BLaER1 treated with 17β-estradiol and CSF1 and Interleukin-3, amounts not matched to agents 10 nM and 100 nM (cell line): ENCODE data around the gene NCOA1.

Experiments
- H3K27ac ChIP-seq, 11 experiments: shearing (Covaris generic); formaldehyde crosslinking; 2 replicates each; pipeline ENCODE4 v1.8.1; 2022
- H3K27me3 ChIP-seq, 11 experiments: shearing (Covaris generic); formaldehyde crosslinking; 2 replicates each; pipeline ENCODE4 v1.8.1; 2022
- H3K36me3 ChIP-seq, 11 experiments: shearing (Covaris generic); formaldehyde crosslinking; 2 replicates each; pipeline ENCODE4 v1.8.1; 2022
- H3K4me1 ChIP-seq, 10 experiments: shearing (Covaris generic); formaldehyde crosslinking; 2 replicates each; pipeline ENCODE4 v1.8.1; 2022
- H3K4me2 ChIP-seq, 11 experiments: shearing (Covaris generic); formaldehyde crosslinking; 2 replicates each; pipeline ENCODE4 v1.8.1; 2022
- H3K4me3 ChIP-seq, 10 experiments: shearing (Covaris generic); formaldehyde crosslinking; 2 replicates each; pipeline ENCODE4 v1.8.1; 2022
- H3K9ac ChIP-seq, 11 experiments: shearing (Covaris generic); formaldehyde crosslinking; 2 replicates each; pipeline ENCODE4 v1.8.1; 2022
- H3K9me3 ChIP-seq, 11 experiments: shearing (Covaris generic); formaldehyde crosslinking; replicated peaks in 1 of 11; 2 replicates each; pipeline ENCODE4 v1.8.1; 2022
- H4K20me1 ChIP-seq, 11 experiments: shearing (Covaris generic); formaldehyde crosslinking; 2 replicates each; pipeline ENCODE4 v1.8.1; 2022
- Cebpa-rat ChIP-seq, 11 experiments: shearing (Covaris generic); IDR thresholded peaks; 2 replicates each; pipeline ENCODE4 v1.8.1; 2022

NCOA1 gene

DNA sequence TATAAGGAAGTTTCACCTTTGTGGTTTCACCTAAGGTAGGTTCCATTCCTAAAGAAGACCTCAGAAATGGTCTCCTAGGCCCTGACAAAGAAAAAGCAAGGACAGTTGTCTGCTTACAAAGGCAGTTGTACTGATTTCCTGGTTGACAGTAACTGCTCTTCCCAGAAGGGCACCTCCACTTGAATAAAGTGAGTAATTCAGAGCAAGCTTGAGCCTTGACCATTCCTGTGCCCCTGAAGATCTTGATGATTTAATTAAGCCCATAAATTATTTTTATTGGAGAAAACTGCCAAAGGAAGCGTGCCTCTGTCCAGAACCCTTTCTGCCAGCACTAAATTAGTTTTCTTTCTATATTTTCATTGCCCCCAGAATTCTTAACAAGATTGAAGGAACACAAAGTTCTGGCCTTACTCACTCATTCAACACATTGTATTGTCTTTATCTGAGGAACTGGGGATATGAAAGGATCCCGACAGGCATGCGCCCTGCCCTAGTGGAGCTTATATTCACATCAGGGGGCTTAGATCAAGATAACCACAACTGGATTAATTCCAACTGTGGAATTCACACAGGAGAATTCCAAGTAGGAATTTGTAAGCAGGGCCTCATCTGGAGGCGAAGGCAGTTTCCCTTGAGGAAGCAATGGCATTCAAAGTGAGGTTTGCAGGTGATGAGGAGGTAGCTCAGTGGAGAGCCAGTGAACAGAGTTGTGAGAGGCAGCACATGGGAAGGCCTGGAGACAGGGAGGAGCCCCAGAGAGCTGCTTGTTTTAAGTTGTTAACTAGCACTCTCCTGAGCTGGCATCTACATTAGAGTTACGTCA, 280.9 kb downstream of the NCOA1 start:
- H3K4me2 ChIP-seq, result no peak overlapping the region
- H3K27ac ChIP-seq, result no peak overlapping the region
- H3K36me3 ChIP-seq, result peaks cover 17 to 40% (median 23%) of the 10 kb centered on the region in 11 experiments
- peaks cover 0 to 6% (median 3%) of the 10 kb centered on the region in 10 experiments; a peak in 13 of 20 replicates for H3K4me1 ChIP-seq
- no peaks in the 10 kb centered on the region for H3K27me3 ChIP-seq
- H3K9ac ChIP-seq, result no peak overlapping the region
- no peaks in the 10 kb centered on the region for H3K9me3 ChIP-seq
- no peak overlapping the region for H3K4me3 ChIP-seq
- TF ChIP-seq Cebpa-rat (IDR thresholded peaks at IDR 0.05), result no peak
- no peaks in the 10 kb centered on the region; a peak in 1 of 22 replicates for H4K20me1 ChIP-seq

DNA sequence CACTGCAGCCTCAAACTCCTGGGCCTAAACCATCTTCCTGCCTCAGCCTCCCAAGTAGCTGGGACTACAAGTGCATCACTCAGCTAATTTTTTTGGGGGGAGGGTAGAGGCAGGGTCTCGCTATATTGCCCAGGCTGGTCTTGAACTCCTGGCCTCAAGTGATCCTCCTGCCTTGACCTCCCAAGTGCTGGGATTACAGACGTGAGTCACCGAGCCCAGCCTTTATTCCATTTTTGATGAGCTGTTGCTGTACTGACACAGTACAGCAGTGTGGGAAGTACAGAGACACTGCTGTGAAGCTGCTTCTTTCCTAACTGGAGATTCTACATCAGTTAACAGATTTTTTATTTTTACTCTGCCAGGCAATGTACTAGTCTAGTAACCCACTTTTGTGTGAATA, 283.3 kb downstream of the NCOA1 start:
- Histone ChIP-seq H4K20me1 (no peaks in the 10 kb centered on the region), H3K27me3 (no peaks in the 10 kb centered on the region), H3K4me3 (no peak overlapping the region), H3K4me2 (no peak overlapping the region), H3K4me1 (peaks cover 0 to 8% (median 3%) of the 10 kb centered on the region in 10 experiments; a peak in 10 of 20 replicates), H3K36me3 (peaks cover 4 to 17% (median 9%) of the 10 kb centered on the region in 11 experiments; a peak in 14 of 22 replicates), H3K27ac (no peak overlapping the region), H3K9ac (no peak overlapping the region), H3K9me3 (no peaks in the 10 kb centered on the region)
- no peak for TF ChIP-seq Cebpa-rat (IDR thresholded peaks at IDR 0.05)

DNA sequence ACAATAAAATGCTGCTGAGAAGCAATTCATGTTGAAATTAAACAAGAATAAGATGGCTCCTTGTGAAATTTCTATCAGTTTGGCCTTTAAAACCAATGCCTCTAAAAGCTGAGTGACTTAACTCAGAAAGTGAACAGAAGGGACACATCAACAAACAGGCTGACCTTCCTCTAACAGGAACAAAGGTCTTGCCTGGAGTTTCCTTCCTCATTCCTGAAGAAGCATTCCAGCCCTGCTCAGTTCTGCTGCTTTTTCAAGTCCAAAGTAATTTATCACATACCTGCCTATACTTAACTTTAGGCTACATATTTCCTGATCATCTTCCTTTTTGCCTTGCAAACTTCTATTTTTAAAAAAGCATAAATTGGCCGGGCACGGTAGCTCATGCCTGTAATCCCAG, 288.1 kb downstream of the NCOA1 start:
- peak overlapping the region in 3 of 11 experiments; percentile 9 to 36 (median 26); a peak in 3 of 22 replicates for H3K4me2 ChIP-seq
- no peak overlapping the region for H3K9ac ChIP-seq
- no peak for TF ChIP-seq Cebpa-rat (IDR thresholded peaks at IDR 0.05)
- H3K27me3 ChIP-seq, result no peaks in the 10 kb centered on the region
- H3K27ac ChIP-seq, result no peak overlapping the region
- H3K4me1 ChIP-seq, result peaks cover 0 to 10% (median 3%) of the 10 kb centered on the region in 10 experiments; a peak in 10 of 20 replicates
- H3K36me3 ChIP-seq, result no peaks in the 10 kb centered on the region
- H3K4me3 ChIP-seq, result no peak overlapping the region
- peaks cover 0 to 5% (median 0%) of the 10 kb centered on the region in 11 experiments; a peak in 2 of 22 replicates for H3K9me3 ChIP-seq
- no peaks in the 10 kb centered on the region; a peak in 1 of 22 replicates for H4K20me1 ChIP-seq

DNA sequence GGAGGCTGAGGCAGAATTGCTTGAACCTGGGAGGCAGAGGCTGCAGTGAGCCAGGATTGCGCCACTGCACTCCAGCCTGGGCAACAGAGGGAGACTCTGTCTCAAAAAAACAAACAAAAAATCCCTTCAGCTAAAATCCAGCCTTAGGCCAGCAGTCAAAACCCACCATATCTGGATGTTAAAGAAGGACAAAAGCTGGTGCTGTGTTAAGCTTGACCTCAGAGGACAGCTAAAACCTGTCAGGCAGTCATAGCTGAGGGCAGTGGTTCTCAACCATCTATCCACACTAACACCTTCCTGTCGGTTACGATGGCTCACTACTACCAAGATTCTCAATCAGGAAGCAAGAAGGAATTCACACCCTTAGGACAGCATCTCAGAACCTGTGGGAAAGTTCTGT, 292.6 kb downstream of the NCOA1 start:
- Histone ChIP-seq H3K27me3 (no peaks in the 10 kb centered on the region), H3K9ac (no peak overlapping the region), H3K36me3 (peaks cover 0 to under 1% (median 0%) of the 10 kb centered on the region in 11 experiments; a peak in 2 of 22 replicates), H4K20me1 (no peaks in the 10 kb centered on the region; a peak in 1 of 22 replicates), H3K27ac (no peak overlapping the region), H3K4me1 (peaks cover 16 to 26% (median 20%) of the 10 kb centered on the region in 10 experiments), H3K4me3 (no peak overlapping the region), H3K9me3 (peaks cover 0 to 13% (median 0%) of the 10 kb centered on the region in 11 experiments; a peak in 4 of 22 replicates), H3K4me2 (no peak overlapping the region)
- TF ChIP-seq Cebpa-rat (IDR thresholded peaks at IDR 0.05), result no peak

DNA sequence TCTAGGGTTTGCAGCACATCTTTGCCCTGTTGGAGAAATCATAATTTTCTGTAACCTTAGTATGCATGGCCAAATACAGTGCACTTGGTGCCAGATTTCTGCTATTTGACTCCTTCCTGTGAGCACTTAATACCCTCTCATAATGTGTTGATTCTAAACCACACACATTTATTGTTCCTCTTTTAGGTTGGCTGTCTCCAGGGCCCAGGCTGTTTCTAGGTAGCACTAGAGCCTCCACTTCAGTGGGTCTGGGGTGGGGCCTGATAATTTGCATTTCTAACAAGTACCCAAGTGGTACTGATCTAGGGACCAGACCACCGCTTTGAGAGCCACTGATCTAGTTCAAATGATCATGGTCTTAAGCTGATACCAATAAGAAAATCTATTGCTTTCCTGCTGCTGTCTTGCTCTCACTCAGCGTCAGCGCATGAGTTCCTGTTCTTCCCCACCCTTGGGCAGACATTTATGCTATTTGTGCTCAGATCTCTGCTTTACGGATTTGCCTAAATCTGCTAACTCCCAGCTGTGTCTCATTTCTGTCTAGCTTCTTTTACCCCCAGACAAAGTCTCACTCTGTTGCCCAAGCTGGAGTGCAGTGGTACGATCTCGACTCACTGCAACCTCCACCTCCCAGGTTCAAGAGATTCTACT, 294.7 kb downstream of the NCOA1 start:
- Histone ChIP-seq H3K36me3 (peaks cover 0 to 13% (median 4%) of the 10 kb centered on the region in 11 experiments; a peak in 9 of 22 replicates), H3K4me3 (no peak overlapping the region), H3K27ac (no peak overlapping the region), H3K4me2 (peak overlapping the region; percentile 37 to 63 (median 50)), H3K4me1 (peaks cover 15 to 19% (median 17%) of the 10 kb centered on the region in 10 experiments), H3K27me3 (no peaks in the 10 kb centered on the region), H3K9me3 (peaks cover 0 to 13% (median 0%) of the 10 kb centered on the region in 11 experiments; a peak in 4 of 22 replicates), H3K9ac (no peak overlapping the region; a peak in 1 of 22 replicates), H4K20me1 (no peaks in the 10 kb centered on the region; a peak in 1 of 22 replicates)
- TF ChIP-seq Cebpa-rat (IDR thresholded peaks at IDR 0.05), result no peak

DNA sequence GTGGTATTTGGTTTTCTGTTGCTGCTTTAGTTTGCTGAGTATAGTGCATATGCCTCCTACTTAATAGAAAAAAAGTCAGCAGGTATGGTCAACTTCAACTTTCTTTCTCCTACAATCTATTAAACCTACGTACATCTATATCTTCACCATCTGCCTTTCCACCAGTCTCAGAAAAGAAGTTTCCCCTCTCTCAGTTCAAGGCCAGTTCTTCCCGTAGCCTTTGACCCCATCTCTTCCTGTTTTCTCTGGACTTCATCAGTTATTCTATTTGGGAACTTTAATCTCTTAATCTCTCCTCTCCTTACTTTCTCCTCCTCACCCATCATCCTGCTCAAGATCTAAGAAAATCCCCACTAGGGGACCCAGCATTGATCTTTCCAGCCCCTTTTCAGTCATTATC, 296.5 kb downstream of the NCOA1 start:
- H3K4me1 ChIP-seq, result peaks cover 25 to 36% (median 29%) of the 10 kb centered on the region in 10 experiments
- no peak overlapping the region for H3K9ac ChIP-seq
- no peak overlapping the region for H3K4me3 ChIP-seq
- peaks cover 0 to 13% (median 0%) of the 10 kb centered on the region in 11 experiments; a peak in 4 of 22 replicates for H3K9me3 ChIP-seq
- no peaks in the 10 kb centered on the region for H3K27me3 ChIP-seq
- TF ChIP-seq Cebpa-rat (IDR thresholded peaks at IDR 0.05), result no peak
- H3K27ac ChIP-seq, result no peak overlapping the region
- H3K36me3 ChIP-seq, result peaks cover 0 to 13% (median 4%) of the 10 kb centered on the region in 11 experiments; a peak in 9 of 22 replicates
- H4K20me1 ChIP-seq, result no peaks in the 10 kb centered on the region; a peak in 1 of 22 replicates
- H3K4me2 ChIP-seq, result no peak overlapping the region

DNA sequence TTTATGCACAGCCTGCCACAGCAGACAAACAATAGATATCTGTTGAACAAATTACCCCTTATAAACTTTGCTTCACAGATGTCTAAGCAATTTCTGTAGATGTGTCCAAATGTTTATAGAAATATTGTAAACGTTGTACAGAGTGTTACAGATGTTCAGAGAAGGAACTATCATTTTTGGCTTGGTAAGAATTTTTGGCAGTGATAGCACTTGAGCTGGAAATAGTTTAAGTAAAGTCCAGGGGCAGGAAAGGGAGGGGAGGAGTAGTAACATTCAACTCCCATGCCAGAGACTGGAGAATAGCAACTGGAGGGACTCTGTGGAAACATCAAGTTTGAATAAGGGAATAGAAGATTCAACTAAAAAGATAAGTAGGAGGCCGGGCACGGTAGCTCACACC, 297.8 kb downstream of the NCOA1 start:
- Histone ChIP-seq H3K4me2 (no peak overlapping the region), H3K27ac (no peak overlapping the region), H3K36me3 (peaks cover 0 to 13% (median 4%) of the 10 kb centered on the region in 11 experiments; a peak in 9 of 22 replicates), H3K9ac (no peak overlapping the region), H3K9me3 (peaks cover 0 to 10% (median 0%) of the 10 kb centered on the region in 11 experiments; a peak in 4 of 22 replicates), H3K27me3 (no peaks in the 10 kb centered on the region), H3K4me3 (no peak overlapping the region), H3K4me1 (peaks cover 26 to 36% (median 31%) of the 10 kb centered on the region in 10 experiments), H4K20me1 (no peaks in the 10 kb centered on the region; a peak in 1 of 22 replicates)
- TF ChIP-seq Cebpa-rat (IDR thresholded peaks at IDR 0.05), result no peak

DNA sequence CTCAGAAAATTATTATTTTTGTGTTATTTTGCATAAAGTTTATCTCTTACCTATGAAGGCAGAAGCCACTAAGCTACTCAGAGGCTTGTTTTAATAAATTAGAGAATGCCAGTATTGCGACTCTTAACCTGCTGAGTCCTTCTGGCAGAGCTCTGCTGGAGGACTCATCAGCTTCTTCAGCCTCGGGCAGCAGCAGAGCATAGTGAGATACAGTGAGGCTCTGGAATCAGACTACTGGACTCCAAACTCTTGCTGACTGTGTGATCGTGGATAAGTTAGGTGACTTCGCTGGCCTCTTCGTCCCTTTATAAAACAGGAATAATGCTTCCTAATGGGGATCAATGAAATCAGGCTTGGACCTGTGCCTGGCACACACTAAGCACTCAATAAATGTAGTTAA, 300.4 kb downstream of the NCOA1 start:
- no peaks in the 10 kb centered on the region for H3K27me3 ChIP-seq
- TF ChIP-seq Cebpa-rat (IDR thresholded peaks at IDR 0.05), result no peak
- no peak overlapping the region for H3K4me3 ChIP-seq
- H3K4me2 ChIP-seq, result peak overlapping the region in 8 of 11 experiments; percentile 5 to 90 (median 85); a peak in 7 of 22 replicates
- H3K36me3 ChIP-seq, result peaks cover 0 to 27% (median 18%) of the 10 kb centered on the region in 11 experiments; a peak in 18 of 22 replicates
- no peaks in the 10 kb centered on the region; a peak in 1 of 22 replicates for H4K20me1 ChIP-seq
- H3K4me1 ChIP-seq, result peaks cover 26 to 39% (median 33%) of the 10 kb centered on the region in 10 experiments
- no peak overlapping the region for H3K27ac ChIP-seq
- H3K9me3 ChIP-seq, result no peaks in the 10 kb centered on the region; a peak in 1 of 22 replicates
- peak overlapping the region in 1 of 11 experiments; percentile 9; a peak in 1 of 22 replicates for H3K9ac ChIP-seq

DNA sequence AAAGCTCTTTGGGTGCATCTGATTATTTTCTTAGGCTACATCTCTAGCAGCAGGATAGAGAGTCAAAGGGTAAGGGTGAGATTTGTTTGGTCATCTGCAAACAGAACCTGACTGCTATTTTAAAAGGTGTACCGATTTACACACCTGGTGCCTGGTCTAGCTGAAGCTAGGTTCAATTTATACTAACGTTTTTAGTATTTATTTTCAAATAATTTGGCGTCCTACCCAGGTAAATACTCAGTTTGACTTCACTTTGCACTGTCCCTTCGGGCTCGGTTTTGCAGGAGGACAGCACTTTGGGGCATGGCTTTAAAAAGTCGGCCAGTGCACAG, 301.5 kb downstream of the NCOA1 start:
- Histone ChIP-seq H3K4me1 (peaks cover 26 to 39% (median 33%) of the 10 kb centered on the region in 10 experiments), H3K4me2 (peak overlapping the region; percentile 77 to 90 (median 84)), H3K9me3 (peaks cover 0 to 4% (median 0%) of the 10 kb centered on the region in 11 experiments; a peak in 3 of 22 replicates), H3K27ac (peak overlapping the region; percentile 93 to 99 (median 97)), H4K20me1 (peaks cover 0 to 6% (median 0%) of the 10 kb centered on the region in 11 experiments; a peak in 2 of 22 replicates), H3K9ac (peak overlapping the region; percentile 92 to 98 (median 97)), H3K36me3 (peaks cover 0 to 37% (median 28%) of the 10 kb centered on the region in 11 experiments; a peak in 20 of 22 replicates), H3K4me3 (peak overlapping the region; percentile 82 to 95 (median 91)), H3K27me3 (no peaks in the 10 kb centered on the region)
- no peak for TF ChIP-seq Cebpa-rat (IDR thresholded peaks at IDR 0.05)
